ENCODE results near the gene GSC2.
"Not testable (repeated sequence)": the region's sequence is repeated elsewhere in the genome, so short reads cannot be mapped to it uniquely, and the experiment has no call there.

The GSC2 gene

GRCh38 chr22:19177164-19178064, 27.3 kb upstream of the GSC2 start:
- peak; percentile 47 for DNase-seq

GRCh38 chr22:19176732-19177131, 26.6 kb upstream of the GSC2 start:
- DNase-seq = no peak

GRCh38 chr22:19176175-19176643, 26.1 kb upstream of the GSC2 start:
- DNase-seq = peak; percentile 64

- no peak for DNase-seq
These were observed 25.6 kb upstream of the GSC2 start for GRCh38 chr22:19175602-19176174.

- no peak for DNase-seq
These were observed 25.0 kb upstream of the GSC2 start for GRCh38 chr22:19175026-19175601.

- no peak for DNase-seq
These were observed 24.3 kb upstream of the GSC2 start for GRCh38 chr22:19174106-19175025.

GRCh38 chr22:19173047-19174035, 23.2 kb upstream of the GSC2 start:
- DNase-seq = no peak

GRCh38 chr22:19172213-19173046, 22.3 kb upstream of the GSC2 start:
- no peak for DNase-seq

- DNase-seq = no peak
These were observed 19.8 kb upstream of the GSC2 start for GRCh38 chr22:19169947-19170318.

GRCh38 chr22:19169002-19169946, 19.2 kb upstream of the GSC2 start:
- no peak for DNase-seq

GRCh38 chr22:19168088-19168890, 18.2 kb upstream of the GSC2 start:
- DNase-seq = no peak

- DNase-seq = no peak
These were observed 17.2 kb upstream of the GSC2 start for GRCh38 chr22:19167106-19167869.

GRCh38 chr22:19166421-19166820, 16.3 kb upstream of the GSC2 start:
- no peak for DNase-seq

- DNase-seq = no peak
These were observed 14.3 kb upstream of the GSC2 start for GRCh38 chr22:19164425-19164824.

- not testable (repeated sequence) for DNase-seq
These were observed 8.6 kb upstream of the GSC2 start for GRCh38 chr22:19158649-19159048.

- not testable (repeated sequence) for DNase-seq
These were observed 6.0 kb upstream of the GSC2 start for GRCh38 chr22:19156109-19156508.
